Fibroblast of pulmonary artery (primary cell): ENCODE results near the gene RNASE12.
"Not testable (repeated sequence)": the region's sequence is repeated elsewhere in the genome, so short reads cannot be mapped to it uniquely, and the experiment has no call there.

Source experiments
- DNase-seq: peaks from one replicate; pipeline ENCODE4 v3.0.0-alpha.2; 2010; ENCODE audit warnings: low read depth
- H3K4me3 ChIP-seq: replicated peaks from 2 replicates; pipeline ENCODE4 v1.5.1; 2011; ENCODE audit warnings: low read depth, mild to moderate bottlenecking, control low read depth, low read length, moderate library complexity
- CTCF ChIP-seq: IDR thresholded peaks from 2 replicates; pipeline ENCODE4 v1.5.1; 2011; ENCODE audit warnings: mild to moderate bottlenecking, control low read depth, low read length, inconsistent platforms; ENCODE audit errors: missing control alignments

Gene RNASE12

GRCh38 chr14:20578784-20579502, 12.2 kb downstream of the RNASE12 start:
- no peak overlapping the region for H3K4me3 ChIP-seq
- no peak for TF ChIP-seq CTCF
- DNase-seq, result no peak

DNA sequence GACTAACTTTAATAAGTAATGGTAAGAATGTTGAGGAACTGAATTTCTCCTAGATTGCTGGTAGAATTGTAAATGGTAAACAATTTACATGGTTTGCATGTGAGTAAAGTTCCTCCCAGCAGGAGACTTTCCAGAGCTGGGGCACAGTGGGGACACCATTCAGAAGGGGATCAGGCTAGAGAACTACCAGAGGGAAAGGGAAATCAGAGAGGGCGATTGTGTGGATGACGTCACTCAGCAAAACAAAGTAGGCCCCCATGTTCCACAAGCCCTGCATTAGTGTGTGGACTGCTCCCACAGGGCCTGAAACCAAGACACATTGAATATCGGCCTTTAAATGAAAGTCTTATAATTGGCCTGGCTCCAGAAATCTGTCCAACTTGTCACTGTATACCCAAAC, 12.9 kb downstream of the RNASE12 start:
- H3K4me3 ChIP-seq, result no peak overlapping the region
- no peak for TF ChIP-seq CTCF
- no peak for DNase-seq

DNA sequence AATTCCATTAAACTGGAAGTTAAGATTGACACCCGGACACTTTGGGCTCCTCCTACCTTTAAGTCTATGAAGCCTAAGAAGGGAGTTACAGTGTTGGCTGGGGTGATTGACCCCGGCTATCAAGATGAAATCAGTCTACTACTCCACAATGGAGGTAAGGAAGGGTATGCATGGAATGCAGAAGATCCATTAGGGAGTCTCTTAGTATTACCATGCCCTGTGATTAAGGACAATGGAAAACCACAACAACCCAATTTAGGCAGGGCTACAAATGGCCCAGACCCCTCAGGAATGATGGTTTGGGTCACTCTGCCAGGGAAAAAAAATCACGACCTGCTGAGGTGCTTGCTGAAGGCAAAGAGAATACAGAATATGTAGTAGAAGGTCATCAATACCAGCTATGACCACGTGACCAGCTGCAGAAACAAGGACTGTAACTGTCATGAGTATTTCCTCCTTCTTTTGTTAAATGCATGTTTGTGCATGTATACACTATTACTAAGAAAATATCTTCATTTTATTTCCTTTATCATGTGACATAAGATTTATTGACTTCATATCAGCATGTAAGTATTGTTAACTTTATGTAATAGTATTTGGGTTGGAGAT, 18.7 kb downstream of the RNASE12 start:
- H3K4me3 ChIP-seq, DNase-seq: not testable (repeated sequence)

DNA sequence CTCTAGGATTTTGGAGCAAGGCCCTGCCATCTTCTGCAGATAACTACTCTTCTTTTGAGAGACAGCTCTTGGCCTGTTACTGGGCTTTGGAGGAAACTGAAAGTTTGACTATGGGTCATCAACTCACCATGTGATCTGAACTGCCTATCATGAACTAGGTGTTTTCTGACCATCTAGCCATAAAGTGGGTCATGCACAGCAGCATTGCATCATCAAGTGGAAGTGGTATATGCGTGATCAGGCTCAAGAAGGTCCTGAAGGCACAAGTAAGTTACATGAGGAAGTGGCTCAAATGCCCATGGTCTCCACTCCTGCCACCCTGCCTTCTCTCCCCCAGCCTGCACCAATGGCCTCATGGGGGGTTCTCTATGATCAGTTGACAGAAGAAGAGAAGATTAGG, 20.5 kb downstream of the RNASE12 start:
- not testable (repeated sequence) for DNase-seq, H3K4me3 ChIP-seq

- not testable (repeated sequence) for DNase-seq, H3K4me3 ChIP-seq
Measured at GRCh38 chr14:20569865-20570264, 21.3 kb downstream of the RNASE12 start.

DNA sequence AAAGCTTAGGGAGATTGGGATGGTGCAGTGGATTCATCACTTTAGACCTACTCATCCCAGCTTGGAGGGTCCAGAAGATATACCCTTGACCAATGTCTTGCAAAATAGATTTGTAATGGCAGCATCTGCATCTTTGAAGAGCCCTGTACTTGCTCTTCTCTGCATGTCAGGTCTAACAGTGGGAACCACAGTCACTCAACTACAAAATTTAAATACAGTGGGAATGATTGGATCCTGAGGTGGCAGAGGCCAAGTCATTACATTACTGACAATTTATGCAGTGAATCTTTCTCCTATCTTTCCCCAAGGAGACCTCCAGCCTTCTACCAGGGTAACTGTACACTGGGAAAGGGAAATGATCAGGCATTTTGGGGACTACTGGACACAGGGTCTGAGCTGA, 22.1 kb downstream of the RNASE12 start:
- TF ChIP-seq CTCF, result no peak
- H3K4me3 ChIP-seq, result no peak overlapping the region
- no peak for DNase-seq

- TF ChIP-seq CTCF, result no peak
- DNase-seq, result no peak
Measured at GRCh38 chr14:20568393-20568792, 22.8 kb downstream of the RNASE12 start.

DNA sequence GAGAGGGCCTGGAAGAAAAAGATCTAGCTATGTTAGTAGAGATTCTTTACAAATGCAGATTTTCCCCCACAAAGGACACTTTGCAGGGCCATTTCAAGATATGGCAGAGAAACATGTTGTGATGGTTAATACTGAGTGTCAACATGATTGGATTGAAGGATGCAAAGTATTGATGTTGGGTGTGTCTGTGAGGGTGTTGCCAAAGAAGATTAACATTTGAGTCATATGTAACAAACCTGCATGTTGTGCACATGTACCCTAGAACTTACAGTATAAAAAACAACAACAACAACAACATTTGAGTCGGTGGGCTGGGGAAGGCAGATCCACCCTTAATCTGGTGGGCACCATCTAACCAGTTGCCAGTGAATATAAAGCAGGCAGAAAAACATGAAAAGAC, 24.0 kb downstream of the RNASE12 start:
- not testable (repeated sequence) for DNase-seq, H3K4me3 ChIP-seq

More at GRCh38 chr14:20568393-20568792, 22.8 kb downstream of the RNASE12 start:
- H3K4me3 ChIP-seq, result no peak overlapping the region

GRCh38 chr14:20564501-20564997, 26.6 kb downstream of the RNASE12 start:
- no peak overlapping the region for H3K4me3 ChIP-seq
- DNase-seq, result no peak
- TF ChIP-seq CTCF, result no peak
